Measurements from ENCODE around the gene IZUMO4. TPM values are rescaled to one million over a fixed set of nuclear protein-coding genes. Genes with fewer than 3 reads are reported as not detected.

The IZUMO4 gene
- total and polyA plus RNA-seq, 4 donors: 5.0 to 9.8 (median 7.3) TPM

- H3K4me1 ChIP-seq (ENCODE audit: control insufficient read depth in 5 of 5, insufficient read depth in 5 of 5, low read length in 5 of 5): no peaks in the 10 kb centered on the region
- DNase-seq (no peak), ATAC-seq (ENCODE audit: insufficient read depth, low FRiP score) (no peak)
- H3K9me3 ChIP-seq (ENCODE audit: control insufficient read depth in 4 of 4, insufficient read depth in 3 of 4, low read length in 3 of 4): no peaks in the 10 kb centered on the region
- no peaks in the 10 kb centered on the region for H3K27me3 ChIP-seq (ENCODE audit: control insufficient read depth in 3 of 3, insufficient read depth in 3 of 3, low read length in 2 of 3)
- no peak overlapping the region for H3K4me3 ChIP-seq
- no peak for TF ChIP-seq CTCF (IDR thresholded peaks at IDR 0.05; ENCODE audit: control extremely low read depth, extremely low read depth)
- no peak overlapping the region for H3K27ac ChIP-seq (ENCODE audit: low read depth in 1 of 2, low read length in 1 of 2)
- no peak overlapping the region for H3K9ac ChIP-seq (ENCODE audit: insufficient read depth in 1 of 2, low read length in 2 of 2)
- 95 to 98% methylated on average over 12 to 13 of the region's 13 CpGs for WGBS, 2 donors
- H3K36me3 ChIP-seq (ENCODE audit: control insufficient read depth in 4 of 4, insufficient read depth in 4 of 4, low read length in 4 of 4): peaks cover 14 to 84% (median 36%) of the 10 kb centered on the region in 4 donors
Measured at GRCh38 chr19:2110822-2111221, 14.1 kb downstream of the IZUMO4 start.

GRCh38 chr19:2111425-2111824, 14.7 kb downstream of the IZUMO4 start:
- Histone ChIP-seq H3K36me3 (ENCODE audit: control insufficient read depth in 4 of 4, insufficient read depth in 4 of 4, low read length in 4 of 4) (peaks cover 17 to 87% (median 34%) of the 10 kb centered on the region in 4 donors), H3K9me3 (ENCODE audit: control insufficient read depth in 4 of 4, insufficient read depth in 3 of 4, low read length in 3 of 4) (no peaks in the 10 kb centered on the region), H3K27ac (ENCODE audit: low read depth in 1 of 2, low read length in 1 of 2) (no peak overlapping the region), H3K27me3 (ENCODE audit: control insufficient read depth in 3 of 3, insufficient read depth in 3 of 3, low read length in 2 of 3) (no peaks in the 10 kb centered on the region), H3K9ac (ENCODE audit: insufficient read depth in 1 of 2, low read length in 2 of 2) (no peak overlapping the region), H3K4me3 (no peak overlapping the region), H3K4me1 (ENCODE audit: control insufficient read depth in 5 of 5, insufficient read depth in 5 of 5, low read length in 5 of 5) (no peaks in the 10 kb centered on the region)
- no peak for TF ChIP-seq CTCF (IDR thresholded peaks at IDR 0.05; ENCODE audit: control extremely low read depth, extremely low read depth)
- ATAC-seq (ENCODE audit: insufficient read depth, low FRiP score) (no peak), DNase-seq (no peak)
- 95 to 98% methylated on average over 17 to 22 of the region's 22 CpGs for WGBS, 2 donors

GRCh38 chr19:2111886-2112285, 15.2 kb downstream of the IZUMO4 start:
- no peak overlapping the region for H3K27ac ChIP-seq (ENCODE audit: low read depth in 1 of 2, low read length in 1 of 2)
- no peak overlapping the region for H3K9ac ChIP-seq (ENCODE audit: insufficient read depth in 1 of 2, low read length in 2 of 2)
- no peaks in the 10 kb centered on the region for H3K27me3 ChIP-seq (ENCODE audit: control insufficient read depth in 3 of 3, insufficient read depth in 3 of 3, low read length in 2 of 3)
- 93 to 95% methylated on average over 20 of the region's 20 CpGs for WGBS, 2 donors
- DNase-seq (no peak), ATAC-seq (ENCODE audit: insufficient read depth, low FRiP score) (no peak)
- no peaks in the 10 kb centered on the region for H3K4me1 ChIP-seq (ENCODE audit: control insufficient read depth in 5 of 5, insufficient read depth in 5 of 5, low read length in 5 of 5)
- TF ChIP-seq CTCF (IDR thresholded peaks at IDR 0.05; ENCODE audit: control extremely low read depth, extremely low read depth): no peak
- no peaks in the 10 kb centered on the region for H3K9me3 ChIP-seq (ENCODE audit: control insufficient read depth in 4 of 4, insufficient read depth in 3 of 4, low read length in 3 of 4)
- no peak overlapping the region for H3K4me3 ChIP-seq
- peaks cover 17 to 88% (median 37%) of the 10 kb centered on the region in 4 donors for H3K36me3 ChIP-seq (ENCODE audit: control insufficient read depth in 4 of 4, insufficient read depth in 4 of 4, low read length in 4 of 4)
